CD4-positive, alpha-beta memory T cell (primary cell): Measurements from ENCODE around the gene DCDC2C. TPM values are rescaled to one million over a fixed set of nuclear protein-coding genes. Genes with fewer than 3 reads are reported as not detected.

Experiments
- CTCF ChIA-PET: fragments of 350-600 bp; sonication (Branson Sonifier 250); formaldehyde crosslinking; loops from one replicate; lab custom pipeline; 2021; ENCODE audit warnings: inconsistent platforms; ENCODE audit not compliant: partially characterized antibody; lab: Charles Lee
- POLR2A ChIA-PET: fragments of 350-600 bp; sonication (Branson Sonifier 250); formaldehyde crosslinking; loops from one replicate; lab custom pipeline; 2021; ENCODE audit not compliant: partially characterized antibody; lab: Charles Lee
- DNase-seq, 5 donors: peaks; one replicate each; pipeline versions ENCODE4 v3.0.0 to v3.0.0-alpha.2; 2020 to 2022; ENCODE audit warnings: mixed read lengths in 1 of 5
- H3K27ac ChIP-seq: one replicate; pipeline ENCODE4 v1.7.0; 2013; ENCODE audit warnings: low read depth, low read length
- H3K27me3 ChIP-seq: 2 replicates; pipeline ENCODE4 v1.7.0; 2013; ENCODE audit warnings: mild to moderate bottlenecking, low read length, moderate library complexity; ENCODE audit not compliant: insufficient read depth
- H3K36me3 ChIP-seq: 2 replicates; pipeline ENCODE4 v1.7.0; 2013; ENCODE audit warnings: mild to moderate bottlenecking, low read length, moderate library complexity; ENCODE audit not compliant: insufficient read depth
- H3K4me1 ChIP-seq: 2 replicates; pipeline ENCODE4 v1.7.0; 2013; ENCODE audit warnings: mild to moderate bottlenecking, low read length, moderate library complexity; ENCODE audit not compliant: insufficient read depth
- H3K4me3 ChIP-seq, 2 donors: one replicate each; pipeline ENCODE4 v1.7.0; 2013; ENCODE audit warnings: low read length in 2 of 2, mild to moderate bottlenecking in 1 of 2
- H3K9me3 ChIP-seq, 2 donors: one replicate each; pipeline ENCODE4 v1.7.0; 2013; ENCODE audit warnings: low read length in 2 of 2, control low read depth in 1 of 2; ENCODE audit not compliant: control insufficient read depth in 1 of 2
- H3K27ac Mint-ChIP-seq, 7 donors: one replicate each; pipeline ENCODE4 v1.8.0; 2020 to 2021; ENCODE audit warnings: mixed read lengths in 7 of 7, mild to moderate bottlenecking in 6 of 7, inconsistent platforms in 3 of 7, moderate library complexity in 3 of 7
- H3K27me3 Mint-ChIP-seq, 2 donors: one replicate each; pipeline ENCODE4 v1.8.0; 2020 to 2021; ENCODE audit warnings: mixed read lengths in 2 of 2
- H3K36me3 Mint-ChIP-seq, 2 donors: one replicate each; pipeline ENCODE4 v1.8.0; 2020 to 2021; ENCODE audit warnings: mixed read lengths in 2 of 2, inconsistent platforms in 1 of 2, mild to moderate bottlenecking in 1 of 2
- H3K4me1 Mint-ChIP-seq, 4 donors: one replicate each; pipeline ENCODE4 v1.8.0; 2020 to 2021; ENCODE audit warnings: mixed read lengths in 4 of 4, mild to moderate bottlenecking in 1 of 4
- H3K4me3 Mint-ChIP-seq, 8 donors: one replicate each; pipeline ENCODE4 v1.8.0; 2020 to 2021; ENCODE audit warnings: mixed read lengths in 8 of 8, mild to moderate bottlenecking in 7 of 8, moderate library complexity in 6 of 8, inconsistent platforms in 3 of 8
- H3K9me3 Mint-ChIP-seq, 8 donors: one replicate each; pipeline ENCODE4 v1.8.0; 2020 to 2021; ENCODE audit warnings: mixed read lengths in 8 of 8, mild to moderate bottlenecking in 5 of 8, inconsistent platforms in 3 of 8, moderate library complexity in 1 of 8
- intact Hi-C: fragments of 100-400 bp; cut with micrococcal nuclease; formaldehyde crosslinking; loops from one replicate; pipeline ENCODE4 v1.15.1; 2023
- polyA plus RNA-seq, 2 donors: library from polyadenylated mRNA; unstranded; fragments of 300-500 nt; fragmentation: Illumina TruSeq; gene quantifications; one replicate each; pipeline ENCODE4 v1.2.3, GENCODE V29; 2021
- total RNA-seq, 2 experiments: library from RNA; stranded (reverse); gene quantifications; one replicate each; pipeline ENCODE4 v1.2.3, GENCODE V29; 2021

DCDC2C gene
- total and polyA plus RNA-seq, 4 experiments from 2014 or later = not detected

- Mint-ChIP-seq H3K4me1 (no peaks in the 10 kb centered on the region), H3K9me3 (peaks cover 0 to 3% (median 0%) of the 10 kb centered on the region in 8 donors), H3K4me3 (no peak overlapping the region), H3K27me3 (peaks cover 7 to 8% of the 10 kb centered on the region in 2 donors), H3K27ac (no peak overlapping the region), H3K36me3 (no peaks in the 10 kb centered on the region)
- POLR2A ChIA-PET = no interaction called here
- intact Hi-C loops = no loop called here
- CTCF ChIA-PET = interaction anchor here (1.2 kb wide), 1 partner anchor 15 kb away, joined by 3 read pairs; no protein-coding TSS in a partner anchor
- Histone ChIP-seq H3K4me1 (no peaks in the 10 kb centered on the region), H3K4me3 (no peak overlapping the region), H3K27ac (no peak overlapping the region), H3K9me3 (no peaks in the 10 kb centered on the region), H3K27me3 (no peaks in the 10 kb centered on the region), H3K36me3 (no peaks in the 10 kb centered on the region)
- no peak for DNase-seq
Measured at GRCh38 chr2:3712831-3713503, 9.6 kb downstream of the DCDC2C start.

- no peaks in the 10 kb centered on the region for H3K4me1 Mint-ChIP-seq
- Histone ChIP-seq H3K27ac (no peak overlapping the region), H3K4me3 (no peak overlapping the region), H3K36me3 (no peaks in the 10 kb centered on the region), H3K9me3 (no peaks in the 10 kb centered on the region), H3K4me1 (no peaks in the 10 kb centered on the region), H3K27me3 (no peaks in the 10 kb centered on the region)
- DNase-seq = no peak
- ChIA-PET CTCF (no interaction called here), POLR2A (no interaction called here)
- no peak overlapping the region for H3K4me3 Mint-ChIP-seq
- peaks cover 0 to 7% of the 10 kb centered on the region in 2 donors for H3K27me3 Mint-ChIP-seq
- H3K36me3 Mint-ChIP-seq = no peaks in the 10 kb centered on the region
- H3K9me3 Mint-ChIP-seq = peaks cover 0 to 18% (median 4%) of the 10 kb centered on the region in 8 donors
- intact Hi-C loops = no loop called here
- no peak overlapping the region for H3K27ac Mint-ChIP-seq
Measured at GRCh38 chr2:3718679-3719078, 15.3 kb downstream of the DCDC2C start.

GRCh38 chr2:3725002-3725401 is 21.6 kb downstream of the DCDC2C start:
- intact Hi-C loops = no loop called here
- Mint-ChIP-seq H3K27ac (no peak overlapping the region), H3K9me3 (peaks cover 0 to 14% (median 5%) of the 10 kb centered on the region in 8 donors), H3K4me1 (peaks cover 0 to 3% (median 0%) of the 10 kb centered on the region in 4 donors), H3K27me3 (peaks cover 5 to 17% of the 10 kb centered on the region in 2 donors), H3K36me3 (no peaks in the 10 kb centered on the region), H3K4me3 (no peak overlapping the region)
- no peaks in the 10 kb centered on the region for H3K27me3 ChIP-seq
- H3K4me3 ChIP-seq = no peak overlapping the region
- no peaks in the 10 kb centered on the region for H3K4me1 ChIP-seq
- H3K36me3 ChIP-seq = no peaks in the 10 kb centered on the region
- H3K9me3 ChIP-seq = no peaks in the 10 kb centered on the region
- ChIA-PET POLR2A (no interaction called here), CTCF (no interaction called here)
- no peak overlapping the region for H3K27ac ChIP-seq
- DNase-seq = no peak

- ChIA-PET CTCF (interaction anchor here (1.3 kb wide), 1 partner anchor 20 kb away, joined by 3 read pairs; no protein-coding TSS in a partner anchor), POLR2A (no interaction called here)
- DNase-seq = no peak
- Histone ChIP-seq H3K27ac (no peak overlapping the region), H3K27me3 (no peaks in the 10 kb centered on the region), H3K4me1 (no peaks in the 10 kb centered on the region), H3K9me3 (no peaks in the 10 kb centered on the region), H3K4me3 (no peak overlapping the region), H3K36me3 (no peaks in the 10 kb centered on the region)
- H3K27me3 Mint-ChIP-seq = peaks cover 5 to 17% of the 10 kb centered on the region in 2 donors
- H3K36me3 Mint-ChIP-seq = no peaks in the 10 kb centered on the region
- H3K27ac Mint-ChIP-seq = no peak overlapping the region
- H3K4me3 Mint-ChIP-seq = no peak overlapping the region
- peaks cover 0 to 8% (median 4%) of the 10 kb centered on the region in 8 donors for H3K9me3 Mint-ChIP-seq
- intact Hi-C loops = no loop called here
- H3K4me1 Mint-ChIP-seq = peaks cover 0 to 3% (median 0%) of the 10 kb centered on the region in 4 donors
Measured at GRCh38 chr2:3725458-3726250, 22.3 kb downstream of the DCDC2C start.

- Histone ChIP-seq H3K9me3 (no peaks in the 10 kb centered on the region), H3K27ac (no peak overlapping the region), H3K27me3 (no peaks in the 10 kb centered on the region), H3K4me1 (no peaks in the 10 kb centered on the region), H3K36me3 (no peaks in the 10 kb centered on the region), H3K4me3 (no peak overlapping the region)
- no peak overlapping the region for H3K27ac Mint-ChIP-seq
- CTCF ChIA-PET = interaction anchor here (1.3 kb wide), 1 partner anchor 19 kb away, joined by 3 read pairs; no protein-coding TSS in a partner anchor
- peaks cover 0 to 3% (median under 1%) of the 10 kb centered on the region in 8 donors for H3K9me3 Mint-ChIP-seq
- H3K27me3 Mint-ChIP-seq = peaks cover 5 to 15% of the 10 kb centered on the region in 2 donors
- H3K4me3 Mint-ChIP-seq = no peak overlapping the region
- no peaks in the 10 kb centered on the region for H3K36me3 Mint-ChIP-seq
- no peak for DNase-seq
- intact Hi-C loops = no loop called here
- POLR2A ChIA-PET = no interaction called here
- peaks cover 0 to 3% (median 0%) of the 10 kb centered on the region in 4 donors for H3K4me1 Mint-ChIP-seq
Measured at GRCh38 chr2:3726511-3726910, 23.1 kb downstream of the DCDC2C start.

GRCh38 chr2:3727397-3728045 is 24.1 kb downstream of the DCDC2C start:
- no peaks in the 10 kb centered on the region for H3K4me1 ChIP-seq
- H3K4me3 Mint-ChIP-seq = no peak overlapping the region
- H3K27ac ChIP-seq = no peak overlapping the region
- H3K27me3 ChIP-seq = no peaks in the 10 kb centered on the region
- H3K36me3 Mint-ChIP-seq = no peaks in the 10 kb centered on the region
- H3K27me3 Mint-ChIP-seq = peaks cover 5 to 15% of the 10 kb centered on the region in 2 donors
- H3K9me3 Mint-ChIP-seq = peaks cover 0 to 2% (median 0%) of the 10 kb centered on the region in 8 donors
- no peak overlapping the region for H3K4me3 ChIP-seq
- no peaks in the 10 kb centered on the region for H3K36me3 ChIP-seq
- intact Hi-C loops = no loop called here
- POLR2A ChIA-PET = no interaction called here
- peaks cover 0 to 3% (median 0%) of the 10 kb centered on the region in 4 donors for H3K4me1 Mint-ChIP-seq
- CTCF ChIA-PET = interaction anchor here (1.2 to 3.1 kb wide), 2 partner anchors 13 to 53 kb away, joined by 3 to 14 read pairs; no protein-coding TSS in a partner anchor
- DNase-seq = no peak
- H3K27ac Mint-ChIP-seq = no peak overlapping the region
- H3K9me3 ChIP-seq = no peaks in the 10 kb centered on the region
